Suppressor macrophage treated with lipopolysaccharide for 1 hour (primary cell): ENCODE measurements around the gene PIR.

Source experiments
- DNase-seq, 3 donors: peaks; one replicate each; pipeline ENCODE4 v3.0.0-alpha.2; 2020 to 2022

Gene PIR

DNA sequence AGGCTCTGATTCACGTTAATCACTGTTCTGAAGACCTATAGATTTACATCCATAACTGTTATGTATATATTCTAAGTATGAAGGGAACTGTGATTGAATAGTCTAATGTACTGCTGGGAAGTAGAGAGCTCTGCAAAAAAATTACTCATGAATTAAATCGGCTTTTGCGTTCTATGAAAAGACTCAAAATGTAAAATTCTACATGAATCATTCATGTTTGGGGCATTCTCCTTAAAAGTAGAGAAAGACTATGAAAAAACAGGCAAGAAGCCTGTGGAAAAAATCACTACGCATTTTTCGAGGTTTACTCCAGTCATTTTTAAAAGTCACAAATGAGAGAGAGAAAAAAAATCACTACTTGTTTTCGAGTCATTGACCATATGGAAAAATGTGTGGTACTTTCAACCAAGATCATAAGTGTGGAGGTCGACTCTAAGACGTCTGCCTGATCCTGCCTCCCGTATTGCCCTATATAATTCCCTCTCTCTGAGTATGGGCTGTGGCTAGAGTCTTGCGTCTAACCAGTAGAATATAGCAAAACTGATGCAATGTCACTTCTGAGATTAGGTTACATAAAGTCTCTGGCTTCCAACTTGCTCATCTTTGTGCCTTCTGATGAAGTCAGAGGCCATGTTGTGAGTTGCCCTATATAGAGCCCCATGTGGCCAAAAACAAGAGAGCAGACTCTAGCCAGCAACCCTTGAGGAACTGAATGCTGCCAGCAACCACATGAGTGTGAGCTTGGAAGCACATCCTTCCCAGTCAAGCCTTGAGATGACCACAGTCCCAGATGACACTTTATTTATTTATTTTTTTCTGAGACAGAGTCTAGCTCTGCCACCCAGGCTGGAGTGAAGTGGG lies 76.8 kb downstream of the PIR start:
- peak in 1 of 3 donors; percentile 2 for DNase-seq

GRCh38 chrX:15413101-15413500 lies 80.0 kb downstream of the PIR start:
- no peak for DNase-seq

DNA sequence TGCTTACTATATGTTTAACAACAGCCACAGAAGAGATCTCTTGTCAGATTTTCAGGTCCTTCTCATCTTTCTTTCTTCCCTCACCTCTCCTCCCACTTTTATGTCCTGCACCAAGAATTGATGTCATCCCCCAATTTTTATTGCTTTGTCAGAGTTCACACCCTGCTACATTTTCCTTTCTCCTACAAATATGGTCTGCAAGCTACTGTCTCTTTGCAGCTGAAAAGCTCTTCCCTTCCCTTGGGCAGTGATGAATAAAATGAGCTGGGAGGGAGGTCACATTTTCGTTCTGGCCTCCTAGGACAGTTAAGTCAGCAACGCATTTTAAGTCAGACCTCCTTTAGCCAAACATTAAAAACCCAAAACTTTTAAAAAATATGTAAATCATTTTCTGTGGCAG lies 82.2 kb downstream of the PIR start:
- DNase-seq, result no peak

- no peak for DNase-seq
Observed at GRCh38 chrX:15410430-15410829, 82.7 kb downstream of the PIR start.

- no peak for DNase-seq
Observed at GRCh38 chrX:15405846-15406245, 87.3 kb downstream of the PIR start.

GRCh38 chrX:15404401-15405096 lies 88.6 kb downstream of the PIR start:
- peak in 2 of 3 donors; percentile 0 to 18 for DNase-seq

DNA sequence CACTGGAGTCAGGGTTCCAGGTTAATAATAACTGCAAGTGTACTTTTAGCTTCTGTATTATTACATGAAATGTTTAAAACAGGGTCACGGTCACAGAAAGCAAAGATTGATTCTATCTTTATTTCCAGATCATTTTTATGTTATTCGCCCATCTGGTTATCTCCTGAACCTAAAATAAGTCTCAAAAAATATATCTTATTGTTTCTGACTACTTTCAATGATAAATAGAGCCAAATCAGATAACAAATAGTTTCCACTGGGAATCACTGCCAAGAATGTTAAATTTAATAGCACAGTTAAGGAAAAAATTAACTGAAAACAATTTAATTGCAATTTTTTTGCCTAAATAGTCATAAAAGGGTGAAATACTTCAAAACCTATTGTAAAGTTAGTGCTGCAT lies 91.8 kb downstream of the PIR start:
- DNase-seq, result no peak

DNA sequence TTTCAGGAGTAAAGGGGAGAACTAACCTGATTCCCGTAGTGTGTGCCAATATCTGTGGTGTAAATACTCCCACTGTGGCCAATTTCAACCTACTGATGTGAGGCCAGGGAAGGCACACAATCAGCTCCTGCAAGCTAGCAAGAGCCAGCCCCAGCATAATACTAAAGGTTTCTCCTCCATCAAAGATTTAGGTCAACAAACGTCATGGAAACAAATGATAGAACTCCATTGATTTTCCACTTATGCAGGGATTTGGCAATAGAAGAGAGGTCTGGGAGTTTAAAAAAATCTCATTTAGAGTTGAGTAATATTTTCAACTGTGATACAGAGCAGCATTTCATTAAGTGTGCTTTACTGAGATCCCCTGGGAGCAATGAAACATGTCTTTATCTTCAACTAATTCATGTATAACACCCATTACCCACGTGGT lies 93.2 kb downstream of the PIR start:
- DNase-seq, result no peak

DNA sequence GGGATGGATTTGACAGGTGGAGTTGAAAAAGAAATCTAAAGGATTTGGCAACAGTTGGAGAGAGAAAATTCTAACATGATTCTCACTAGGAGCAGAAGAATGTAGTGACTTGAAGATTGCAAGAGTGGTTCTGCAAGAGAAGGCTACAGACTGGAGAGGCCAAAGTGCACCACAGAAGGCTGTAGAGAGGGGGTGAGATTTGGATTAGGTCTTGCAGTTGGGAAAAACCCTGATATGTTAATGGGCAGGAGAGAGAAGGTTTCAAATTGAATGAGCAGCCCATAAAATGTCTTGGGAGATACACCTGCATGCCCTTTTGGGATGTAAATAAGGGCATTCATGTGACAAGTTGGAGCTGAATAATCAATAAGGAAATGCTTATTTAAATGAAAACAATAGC lies 94.3 kb downstream of the PIR start:
- DNase-seq, result no peak

DNA sequence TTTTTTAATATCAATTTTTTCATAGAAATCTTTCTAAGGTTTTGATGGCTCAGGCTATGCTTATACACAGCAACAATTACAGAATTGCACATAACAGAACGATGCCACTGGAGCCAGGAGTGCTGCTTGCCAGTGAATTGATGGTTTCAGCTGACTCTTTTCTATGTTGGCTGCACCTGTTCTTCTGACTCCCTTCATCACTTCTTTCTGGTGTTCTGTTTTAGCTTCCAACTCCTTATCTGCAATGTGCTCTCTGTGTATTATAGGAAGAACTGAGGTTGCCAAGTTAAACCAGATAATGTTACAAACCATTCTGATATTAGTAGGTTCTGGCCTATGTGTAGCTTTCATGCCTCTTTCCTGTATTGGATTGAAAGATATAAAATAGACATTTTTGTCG lies 97.3 kb downstream of the PIR start:
- no peak for DNase-seq

DNA sequence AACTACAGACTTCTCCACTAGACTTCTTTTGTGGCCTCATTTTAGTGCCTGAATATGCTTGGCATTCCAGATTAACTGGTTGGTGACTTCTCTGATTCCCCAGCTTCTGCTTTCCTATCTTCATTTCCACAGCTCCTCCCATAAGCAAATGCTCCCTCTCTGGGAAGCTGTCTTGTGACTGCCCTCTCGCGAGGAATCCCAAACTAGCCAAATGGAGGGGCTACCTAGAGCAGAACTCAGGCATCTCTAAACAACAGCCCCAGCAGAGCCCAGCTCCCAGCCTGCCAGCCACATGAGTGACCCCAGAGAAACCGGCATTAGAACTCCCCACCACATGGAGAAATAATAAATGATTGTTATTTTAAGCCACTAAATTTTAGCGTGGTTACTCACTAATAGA lies 101.3 kb downstream of the PIR start:
- no peak for DNase-seq

DNA sequence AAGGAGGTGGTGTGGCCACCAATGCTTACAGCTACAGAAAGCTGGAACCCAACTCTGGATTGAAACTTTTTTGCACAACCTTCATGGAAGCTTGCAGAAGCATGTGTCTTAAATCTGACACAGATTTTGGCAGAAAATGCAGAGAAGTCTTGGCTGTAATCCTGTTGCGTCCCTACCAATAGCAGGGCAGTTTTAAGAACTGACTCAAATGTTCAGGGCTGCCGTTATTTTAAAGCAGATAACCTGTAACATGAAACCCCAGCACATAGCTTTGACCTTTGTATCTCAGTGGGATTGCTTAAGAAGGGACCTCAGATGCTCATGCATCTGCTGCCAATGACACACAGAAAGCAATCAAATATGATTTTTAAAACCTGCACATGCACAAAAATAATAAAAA lies 108.8 kb downstream of the PIR start, which contains the start of gene VEGFD:
Gene VEGFD (minus strand): TSS at position 110 of the 400 bp plus-strand sequence. CDS start 467 bp downstream, outside the sequence.
- no peak for DNase-seq

DNA sequence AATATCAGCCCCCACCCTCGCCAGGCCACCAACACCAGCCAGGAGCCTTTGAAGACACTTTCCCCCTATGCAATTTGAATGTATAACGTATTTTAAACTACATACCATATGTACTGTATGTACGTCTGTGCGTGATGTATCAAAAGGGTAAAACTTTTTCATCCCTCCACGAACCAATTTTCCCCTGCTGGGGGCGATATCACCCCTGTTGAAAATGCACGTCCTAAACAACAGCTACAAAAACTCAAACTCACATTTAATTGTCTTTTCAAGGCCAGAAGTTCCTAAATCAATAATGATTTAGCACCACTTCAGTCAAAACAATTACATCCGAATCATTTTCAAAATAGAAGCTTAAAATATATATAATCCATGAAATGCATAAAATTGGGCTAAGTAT lies 110.3 kb downstream of the PIR start:
- DNase-seq, result no peak

DNA sequence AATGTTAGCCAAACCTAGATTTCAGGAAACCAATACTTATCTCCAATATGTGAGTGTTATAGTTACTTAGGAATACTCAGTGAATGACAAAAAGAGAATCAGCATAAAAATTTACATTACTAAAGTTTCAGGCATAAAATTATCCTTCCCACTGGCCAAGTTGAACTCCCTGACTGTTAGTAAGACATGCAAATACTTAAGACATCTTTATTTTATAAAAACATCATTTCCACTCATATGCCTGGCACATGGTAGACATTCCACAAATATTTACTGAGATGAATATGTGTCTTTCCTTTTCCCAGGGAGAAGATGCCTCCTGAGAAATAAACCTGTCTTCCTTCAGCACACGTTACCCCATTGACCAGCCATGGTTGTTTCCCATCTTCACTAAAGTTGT lies 116.2 kb downstream of the PIR start:
- DNase-seq, result no peak

DNA sequence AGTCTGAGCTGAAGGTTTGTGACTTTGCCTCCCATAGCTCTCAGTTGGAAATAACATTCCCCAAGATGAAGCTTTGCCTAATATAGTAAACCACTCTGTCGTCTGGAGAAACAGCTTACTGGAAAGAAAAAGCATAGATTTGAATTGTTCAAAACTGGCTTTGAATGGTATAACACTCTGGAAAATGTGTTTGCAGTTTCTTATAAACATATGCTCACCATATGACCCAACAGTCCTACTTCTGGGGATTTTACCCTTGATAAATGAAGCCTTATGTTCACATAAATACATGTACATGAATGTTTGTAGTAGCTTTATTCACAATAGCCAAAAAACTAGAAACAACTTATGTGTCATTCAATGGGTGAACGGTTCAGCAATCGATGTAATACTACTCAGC lies 119.2 kb downstream of the PIR start:
- no peak for DNase-seq

DNA sequence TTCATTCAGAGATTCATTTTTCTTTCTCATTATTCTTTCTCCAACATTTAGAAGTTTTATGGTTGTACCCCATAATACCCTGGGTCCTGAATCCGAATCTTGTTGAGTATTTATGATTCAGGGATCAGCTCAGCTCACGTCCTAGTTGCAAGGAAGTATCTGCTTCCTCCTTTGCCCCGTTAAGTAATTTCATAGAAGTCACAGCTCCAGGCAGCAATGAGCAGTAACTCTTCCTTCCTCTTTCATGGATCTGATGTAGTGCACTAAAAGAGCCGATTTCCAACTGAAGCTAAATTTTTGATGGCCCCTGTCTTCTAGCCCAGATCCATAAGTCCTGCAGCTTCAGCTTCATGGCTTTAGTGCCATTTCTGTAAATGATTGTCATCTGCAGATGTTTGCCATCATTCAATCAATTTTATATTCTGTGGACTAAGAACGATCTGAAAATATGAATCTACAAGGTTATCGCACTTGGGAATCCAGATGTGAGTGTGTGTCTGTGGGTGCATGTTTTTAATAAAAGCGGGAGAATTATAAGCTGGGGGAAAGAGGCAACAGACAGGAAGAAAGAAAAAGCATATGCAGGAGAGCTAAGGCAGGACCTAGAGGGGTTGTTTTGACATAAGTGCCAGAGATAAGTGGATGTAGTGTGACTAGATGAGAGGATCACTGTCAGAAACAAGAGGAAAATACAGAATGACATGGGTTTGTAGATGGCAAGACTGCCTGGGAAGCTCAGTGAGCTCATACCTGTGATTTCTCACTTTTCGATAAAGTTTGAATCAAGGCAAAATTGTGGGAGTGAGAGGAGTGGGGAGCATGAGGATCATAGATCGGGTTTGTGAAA lies 126.4 kb downstream of the PIR start:
- DNase-seq, result peak; percentile 45 to 64 (median 63)

GRCh38 chrX:15359701-15360100 lies 133.4 kb downstream of the PIR start:
- DNase-seq, result no peak

DNA sequence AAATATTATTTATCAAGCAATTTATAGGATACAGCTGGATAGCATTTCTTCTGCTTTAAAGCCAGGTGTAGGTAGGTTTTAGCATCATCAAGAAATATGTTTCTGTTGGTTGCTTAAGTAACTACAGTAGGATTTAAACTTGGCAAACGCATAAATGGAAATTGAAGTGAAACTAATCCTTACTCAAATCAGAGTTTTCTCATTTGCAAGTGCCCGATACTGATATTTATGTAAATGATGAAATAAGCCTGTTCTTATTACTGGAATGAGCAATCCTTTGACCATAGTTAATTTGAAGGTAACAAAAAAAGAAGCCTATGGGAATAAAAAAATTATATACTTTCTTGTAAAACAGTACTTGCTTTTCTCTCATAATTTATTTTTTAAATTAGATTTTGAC lies 134.6 kb downstream of the PIR start:
- no peak for DNase-seq

- peak; percentile 25 to 74 (median 68) for DNase-seq
Observed at GRCh38 chrX:15356444-15356843, 136.7 kb downstream of the PIR start.

GRCh38 chrX:15350329-15350996 lies 142.7 kb downstream of the PIR start:
- DNase-seq, result peak in 1 of 3 donors; percentile 7

DNA sequence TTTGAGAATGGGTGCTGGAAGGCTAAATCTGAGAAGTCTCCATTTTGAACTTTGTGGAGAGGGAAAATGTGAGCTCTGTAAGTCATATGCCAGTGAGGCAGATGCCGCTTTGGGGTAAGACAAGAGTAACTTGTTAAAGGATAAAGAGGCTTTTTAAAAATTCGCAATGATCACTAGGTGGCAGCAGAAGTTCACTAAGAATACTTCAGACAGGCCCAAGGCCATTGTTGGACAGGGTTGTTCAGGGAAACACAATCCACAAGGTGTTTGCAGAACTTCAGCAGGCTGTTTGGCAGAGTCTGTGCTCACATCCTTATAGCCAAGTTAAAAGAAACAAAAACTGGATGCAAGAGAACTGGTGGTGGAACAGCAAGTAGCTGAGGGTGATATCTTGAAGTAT lies 144.1 kb downstream of the PIR start:
- DNase-seq, result peak; percentile 58 to 74 (median 67)

DNA sequence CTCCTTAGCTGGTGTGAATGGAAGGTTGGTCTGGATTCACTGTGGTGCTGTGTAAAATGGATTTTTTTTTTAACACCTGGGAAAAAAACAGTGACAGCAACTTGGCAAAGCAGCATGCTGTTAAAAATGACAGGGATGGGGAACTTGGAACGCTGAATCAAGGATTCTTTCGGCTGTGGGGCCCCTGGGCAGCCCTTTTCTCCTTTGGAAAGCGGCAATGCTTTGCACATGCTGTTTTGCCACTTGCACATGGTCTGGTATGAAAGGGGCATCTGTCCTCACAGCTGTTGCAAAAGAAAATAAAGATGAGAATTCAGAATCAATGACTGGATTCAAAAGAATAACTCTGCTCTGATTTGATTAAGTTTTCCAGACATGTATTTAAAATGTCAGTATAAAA lies 147.2 kb downstream of the PIR start:
- DNase-seq, result no peak

GRCh38 chrX:15344106-15344505 lies 149.0 kb downstream of the PIR start:
- DNase-seq, result no peak
